T-helper 1 cell (primary cell): ENCODE results near the gene PRKAG1.

Experiments used
- DNase-seq, 5 donors: peaks; one replicate each; pipeline ENCODE4 v3.0.0-alpha.2; 2012 to 2020

The PRKAG1 gene

GRCh38 chr12:49030714-49031572 lies 12.4 kb upstream of the PRKAG1 start:
- no peak for DNase-seq

GRCh38 chr12:49030119-49030518 lies 11.5 kb upstream of the PRKAG1 start:
- DNase-seq: no peak

GRCh38 chr12:49028666-49029275 lies 10.2 kb upstream of the PRKAG1 start:
- no peak for DNase-seq

- no peak for DNase-seq
These were observed 9.4 kb upstream of the PRKAG1 start for GRCh38 chr12:49027846-49028555.

GRCh38 chr12:49026678-49027480 lies 8.3 kb upstream of the PRKAG1 start:
- DNase-seq: no peak

GRCh38 chr12:49026101-49026500 lies 7.5 kb upstream of the PRKAG1 start:
- no peak for DNase-seq

GRCh38 chr12:49025463-49025862 lies 6.9 kb upstream of the PRKAG1 start:
- no peak for DNase-seq

GRCh38 chr12:49024543-49024942 lies 6.0 kb upstream of the PRKAG1 start:
- no peak for DNase-seq

GRCh38 chr12:49023812-49024211 lies 5.2 kb upstream of the PRKAG1 start:
- DNase-seq: no peak

- no peak for DNase-seq
These were observed 4.1 kb upstream of the PRKAG1 start for GRCh38 chr12:49022558-49023178.

GRCh38 chr12:49021292-49021915 lies 2.8 kb upstream of the PRKAG1 start:
- DNase-seq: no peak

GRCh38 chr12:49020441-49020840 lies 1.9 kb upstream of the PRKAG1 start:
- no peak for DNase-seq

- DNase-seq: peak in 2 of 5 donors; percentile 25 to 59
These were observed 1.1 kb upstream of the PRKAG1 start for GRCh38 chr12:49019443-49020324.

- no peak for DNase-seq
These were observed 499 bp upstream of the PRKAG1 start for GRCh38 chr12:49019120-49019430.

- DNase-seq: no peak
These were observed 700 bp downstream of the PRKAG1 start for GRCh38 chr12:49017891-49018260.

- no peak for DNase-seq
These were observed 3.4 kb downstream of the PRKAG1 start for GRCh38 chr12:49015196-49015595.

- no peak for DNase-seq
These were observed 4.0 kb downstream of the PRKAG1 start for GRCh38 chr12:49014547-49014946.

- no peak for DNase-seq
These were observed 5.1 kb downstream of the PRKAG1 start for GRCh38 chr12:49013428-49013827.

- no peak for DNase-seq
These were observed 5.8 kb downstream of the PRKAG1 start for GRCh38 chr12:49012739-49013138.

GRCh38 chr12:49010092-49010668 lies 8.4 kb downstream of the PRKAG1 start:
- no peak for DNase-seq

- DNase-seq: no peak
These were observed 9.6 kb downstream of the PRKAG1 start for GRCh38 chr12:49008943-49009342.
